SK-N-SH (cell line): Measurements from ENCODE around the gene NECTIN2.

Source experiments
- ELF1 ChIP-seq: IDR thresholded peaks from 2 replicates; pipeline ENCODE4 v1.4.0; 2012
- EP300 ChIP-seq, 2 experiments: IDR thresholded peaks; 2 replicates each; pipeline versions ENCODE4 v1.4.0 to v1.6.1; 2012; ENCODE audit warnings: borderline replicate concordance in 1 of 2, low read depth in 1 of 2, low read length in 1 of 2
- EZH2phosphoT487 ChIP-seq: fragments of 200-600 bp; sonication (generic); IDR thresholded peaks from 2 replicates; pipeline ENCODE4 v1.6.1; 2017; ENCODE audit warnings: low read depth, mixed run types, mild to moderate bottlenecking, antibody characterized with exemption, moderate library complexity, borderline replicate concordance
- GATA2 ChIP-seq: sonication (generic); formaldehyde crosslinking; IDR thresholded peaks from 2 replicates; pipeline ENCODE4 v1.5.0; 2020; ENCODE audit warnings: mild to moderate bottlenecking, missing genetic modification reagents
- MEF2A ChIP-seq: IDR thresholded peaks from 2 replicates; pipeline ENCODE4 v1.4.0; 2012; ENCODE audit warnings: low read depth, borderline replicate concordance
- MXI1 ChIP-seq: IDR thresholded peaks from 2 replicates; pipeline ENCODE4 v1.6.1; 2012; ENCODE audit warnings: mild to moderate bottlenecking, low read depth, low read length, improper control_type of control experiment
- NFIC ChIP-seq: IDR thresholded peaks from 2 replicates; pipeline ENCODE4 v1.4.0; 2012; ENCODE audit warnings: borderline replicate concordance
- POLR2AphosphoS5 ChIP-seq: IDR thresholded peaks from 2 replicates; pipeline ENCODE4 v1.6.1; 2012; ENCODE audit warnings: low read depth, low read length
- RFX5 ChIP-seq: IDR thresholded peaks from 2 replicates; pipeline ENCODE4 v1.6.1; 2012; ENCODE audit warnings: mild to moderate bottlenecking, improper control_type of control experiment, low read length
- TF ChIP-seq, protein P1 (sequence below): fragments of 200-600 bp; sonication (generic); IDR thresholded peaks from 2 replicates; pipeline ENCODE4 v1.6.1; 2017; ENCODE audit warnings: antibody characterized with exemption, mild to moderate bottlenecking, moderate library complexity
- TF ChIP-seq, protein P2 (sequence below): IDR thresholded peaks from 2 replicates; pipeline ENCODE4 v1.4.0; 2012; ENCODE audit warnings: low read depth
- TF ChIP-seq, protein P3 (sequence below): IDR thresholded peaks from 2 replicates; pipeline ENCODE4 v1.4.0; 2012; ENCODE audit warnings: low read depth, borderline replicate concordance

DNA sequence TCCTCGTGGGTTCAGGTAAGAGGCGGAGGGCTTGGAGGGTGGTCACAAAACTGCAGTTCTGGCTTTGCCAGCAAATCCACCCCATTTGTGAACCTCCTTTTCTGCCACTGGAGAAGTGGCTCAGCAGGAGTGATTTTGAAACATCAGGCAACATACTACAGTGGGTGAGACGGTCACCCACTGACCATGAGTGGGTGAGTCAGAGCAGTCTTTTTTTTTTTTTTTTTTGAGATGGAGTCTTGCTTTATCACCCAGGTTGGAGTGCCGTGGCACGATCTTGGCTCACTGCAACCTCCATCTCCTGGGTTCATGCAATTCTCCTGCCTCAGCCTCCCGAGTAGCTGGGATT lies 47.9 kb downstream of the NECTIN2 start:
- TF ChIP-seq MXI1 (no peak), POLR2AphosphoS5 (no peak), EP300 (IDR thresholded peaks at IDR 0.05; ENCODE audit: borderline replicate concordance in 1 of 2, low read depth in 1 of 2, low read length in 1 of 2) (no peak), MEF2A (no peak), NFIC (no peak), EZH2phosphoT487 (no peak), GATA2 (CRISPR knock-in tag) (no peak), ELF1 (no peak), RFX5 (no peak)
- TF ChIP-seq, protein P1, sequence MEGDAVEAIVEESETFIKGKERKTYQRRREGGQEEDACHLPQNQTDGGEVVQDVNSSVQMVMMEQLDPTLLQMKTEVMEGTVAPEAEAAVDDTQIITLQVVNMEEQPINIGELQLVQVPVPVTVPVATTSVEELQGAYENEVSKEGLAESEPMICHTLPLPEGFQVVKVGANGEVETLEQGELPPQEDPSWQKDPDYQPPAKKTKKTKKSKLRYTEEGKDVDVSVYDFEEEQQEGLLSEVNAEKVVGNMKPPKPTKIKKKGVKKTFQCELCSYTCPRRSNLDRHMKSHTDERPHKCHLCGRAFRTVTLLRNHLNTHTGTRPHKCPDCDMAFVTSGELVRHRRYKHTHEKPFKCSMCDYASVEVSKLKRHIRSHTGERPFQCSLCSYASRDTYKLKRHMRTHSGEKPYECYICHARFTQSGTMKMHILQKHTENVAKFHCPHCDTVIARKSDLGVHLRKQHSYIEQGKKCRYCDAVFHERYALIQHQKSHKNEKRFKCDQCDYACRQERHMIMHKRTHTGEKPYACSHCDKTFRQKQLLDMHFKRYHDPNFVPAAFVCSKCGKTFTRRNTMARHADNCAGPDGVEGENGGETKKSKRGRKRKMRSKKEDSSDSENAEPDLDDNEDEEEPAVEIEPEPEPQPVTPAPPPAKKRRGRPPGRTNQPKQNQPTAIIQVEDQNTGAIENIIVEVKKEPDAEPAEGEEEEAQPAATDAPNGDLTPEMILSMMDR = no peak
- TF ChIP-seq, protein P2, sequence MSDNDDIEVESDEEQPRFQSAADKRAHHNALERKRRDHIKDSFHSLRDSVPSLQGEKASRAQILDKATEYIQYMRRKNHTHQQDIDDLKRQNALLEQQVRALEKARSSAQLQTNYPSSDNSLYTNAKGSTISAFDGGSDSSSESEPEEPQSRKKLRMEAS = no peak
- TF ChIP-seq, protein P3, sequence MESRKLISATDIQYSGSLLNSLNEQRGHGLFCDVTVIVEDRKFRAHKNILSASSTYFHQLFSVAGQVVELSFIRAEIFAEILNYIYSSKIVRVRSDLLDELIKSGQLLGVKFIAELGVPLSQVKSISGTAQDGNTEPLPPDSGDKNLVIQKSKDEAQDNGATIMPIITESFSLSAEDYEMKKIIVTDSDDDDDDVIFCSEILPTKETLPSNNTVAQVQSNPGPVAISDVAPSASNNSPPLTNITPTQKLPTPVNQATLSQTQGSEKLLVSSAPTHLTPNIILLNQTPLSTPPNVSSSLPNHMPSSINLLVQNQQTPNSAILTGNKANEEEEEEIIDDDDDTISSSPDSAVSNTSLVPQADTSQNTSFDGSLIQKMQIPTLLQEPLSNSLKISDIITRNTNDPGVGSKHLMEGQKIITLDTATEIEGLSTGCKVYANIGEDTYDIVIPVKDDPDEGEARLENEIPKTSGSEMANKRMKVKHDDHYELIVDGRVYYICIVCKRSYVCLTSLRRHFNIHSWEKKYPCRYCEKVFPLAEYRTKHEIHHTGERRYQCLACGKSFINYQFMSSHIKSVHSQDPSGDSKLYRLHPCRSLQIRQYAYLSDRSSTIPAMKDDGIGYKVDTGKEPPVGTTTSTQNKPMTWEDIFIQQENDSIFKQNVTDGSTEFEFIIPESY = no peak
